Upper lobe of left lung (tissue), 4 donors: Measurements from ENCODE around the gene CAPN5.

Source experiments
- CTCF ChIP-seq, 6 experiments: fragments of 450-650 bp in 4 of 6; fragments of 200-600 bp in 2 of 6; sonication (generic) in 2 of 6; IDR thresholded peaks; one replicate each; pipeline ENCODE4 v1.5.1; 2016 to 2019; ENCODE audit warnings: antibody characterized with exemption in 6 of 6
- EP300 ChIP-seq, 4 donors: sonication (generic); formaldehyde crosslinking; IDR thresholded peaks; one replicate each; pipeline ENCODE4 v1.5.1; 2017; ENCODE audit warnings: antibody characterized with exemption in 4 of 4, control low read depth in 2 of 4
- POLR2A ChIP-seq, 4 donors: fragments of 450-650 bp; IDR thresholded peaks; one replicate each; pipeline ENCODE4 v1.5.1; 2016 to 2017; ENCODE audit warnings: antibody characterized with exemption in 4 of 4, mild to moderate bottlenecking in 2 of 4

GRCh38 chr11:77096591-77097019 lies 29.8 kb downstream of the CAPN5 start:
- TF ChIP-seq CTCF (IDR thresholded peaks at IDR 0.05) (no peak), EP300 (IDR thresholded peaks at IDR 0.05) (no peak), POLR2A (IDR thresholded peaks at IDR 0.05) (no peak)
